ENCODE data around the gene ACTA1. TPM values are rescaled to one million over a fixed set of nuclear protein-coding genes. Genes with fewer than 3 reads are reported as not detected.

Gene ACTA1
- polyA plus RNA-seq, 3 donors, result 0.50 to 10.4 (median 0.70) TPM

Other genes with a start within 250 kb of the ACTA1 start
- gene RAB4A, start 163.0 kb downstream of the ACTA1 start, polyA plus RNA-seq (ENCODE audit: insufficient read length in 3 of 3), result 10 to 100 TPM; 51.9 to 62.5 (median 52.8) TPM
- gene CCSAP, start 91.0 kb downstream of the ACTA1 start, polyA plus RNA-seq (ENCODE audit: insufficient read length in 3 of 3), result 1 to 10 TPM; 8.4 to 9.4 (median 8.7) TPM
- gene NUP133, start 74.2 kb upstream of the ACTA1 start, polyA plus RNA-seq (ENCODE audit: insufficient read length in 3 of 3), result 10 to 100 TPM; 43.2 to 49.0 (median 44.6) TPM
- gene ABCB10, start 124.6 kb upstream of the ACTA1 start, polyA plus RNA-seq (ENCODE audit: insufficient read length in 3 of 3), result 10 to 100 TPM; 18.3 to 18.7 (median 18.5) TPM
- 10 to 100 TPM; 17.8 to 20.5 (median 18.8) TPM for gene TAF5L, start 192.0 kb upstream of the ACTA1 start, polyA plus RNA-seq (ENCODE audit: insufficient read length in 3 of 3)
- 1 to 10 TPM; 7.9 to 8.9 (median 8.0) TPM for gene URB2, start 192.2 kb upstream of the ACTA1 start, polyA plus RNA-seq (ENCODE audit: insufficient read length in 3 of 3)